Thymus (tissue), 11 donors: ENCODE data around the gene NUDT22. TPM values are rescaled to one million over a fixed set of nuclear protein-coding genes. Genes with fewer than 3 reads are reported as not detected.

Experiments
- DNase-seq, 9 donors: peaks; one replicate each; pipeline ENCODE4 v3.0.0-alpha.2; 2013; ENCODE audit warnings: low spot score in 9 of 9, low read depth in 6 of 9, missing footprints in 1 of 9
- H3K27ac ChIP-seq, 2 donors: one replicate each; pipeline ENCODE4 v1.5.1; 2013; ENCODE audit warnings: control low read depth in 1 of 2, low read depth in 1 of 2, low read length in 1 of 2, mild to moderate bottlenecking in 1 of 2, moderate library complexity in 1 of 2
- H3K27me3 ChIP-seq, 2 donors: one replicate each; pipeline ENCODE4 v1.5.1; 2013; ENCODE audit warnings: low read length in 1 of 2; ENCODE audit not compliant: control insufficient read depth in 2 of 2, insufficient read depth in 1 of 2
- H3K36me3 ChIP-seq, 2 donors: one replicate each; pipeline ENCODE4 v1.5.1; 2013; ENCODE audit warnings: low read length in 1 of 2, mild to moderate bottlenecking in 1 of 2, moderate library complexity in 1 of 2; ENCODE audit not compliant: control insufficient read depth in 2 of 2, insufficient read depth in 2 of 2
- H3K4me1 ChIP-seq, 2 donors: one replicate each; pipeline ENCODE4 v1.5.1; 2013; ENCODE audit warnings: low read length in 2 of 2; ENCODE audit not compliant: control insufficient read depth in 2 of 2, insufficient read depth in 2 of 2
- H3K4me3 ChIP-seq, 2 donors: one replicate each; pipeline ENCODE4 v1.5.1; 2013; ENCODE audit warnings: low read length in 2 of 2, control low read depth in 1 of 2, mild to moderate bottlenecking in 1 of 2
- H3K9me3 ChIP-seq, 2 donors: one replicate each; pipeline ENCODE4 v1.5.1; 2013; ENCODE audit warnings: low read length in 1 of 2, mild to moderate bottlenecking in 1 of 2; ENCODE audit not compliant: control insufficient read depth in 2 of 2, insufficient read depth in 1 of 2
- WGBS: extraction: QIAGEN DNeasy Blood & Tissue Kit; methylation state at CpG from one replicate; pipeline ENCODE4 v1.1.7; 2013; 5-methylcytosine and 5-hydroxymethylcytosine counted together
- polyA plus RNA-seq: library from polyadenylated mRNA; stranded (reverse); fragments of 200-250 nt; gene quantifications from one replicate; pipeline ENCODE4 v1.2.3, GENCODE V29; 2013
- total RNA-seq: library from RNA; stranded (reverse); fragments of 120-200 nt; gene quantifications from one replicate; pipeline ENCODE4 v1.2.4, GENCODE V29; 2013
- donor health status: healthy.

Gene NUDT22
- total and polyA plus RNA-seq, 2 donors, result 48.7 to 93.2 TPM

GRCh38 chr11:64261556-64262080 lies 35.5 kb downstream of the NUDT22 start:
- Histone ChIP-seq H3K27ac (no peak overlapping the region), H3K4me3 (no peak overlapping the region), H3K36me3 (peaks cover 30 to 36% of the 10 kb centered on the region in 2 donors), H3K27me3 (no peaks in the 10 kb centered on the region), H3K4me1 (no peaks in the 10 kb centered on the region), H3K9me3 (peaks cover 0 to 1% of the 10 kb centered on the region in 2 donors)
- 98% methylated on average over 18 of the region's 18 CpGs for WGBS
- DNase-seq, result no peak

DNA sequence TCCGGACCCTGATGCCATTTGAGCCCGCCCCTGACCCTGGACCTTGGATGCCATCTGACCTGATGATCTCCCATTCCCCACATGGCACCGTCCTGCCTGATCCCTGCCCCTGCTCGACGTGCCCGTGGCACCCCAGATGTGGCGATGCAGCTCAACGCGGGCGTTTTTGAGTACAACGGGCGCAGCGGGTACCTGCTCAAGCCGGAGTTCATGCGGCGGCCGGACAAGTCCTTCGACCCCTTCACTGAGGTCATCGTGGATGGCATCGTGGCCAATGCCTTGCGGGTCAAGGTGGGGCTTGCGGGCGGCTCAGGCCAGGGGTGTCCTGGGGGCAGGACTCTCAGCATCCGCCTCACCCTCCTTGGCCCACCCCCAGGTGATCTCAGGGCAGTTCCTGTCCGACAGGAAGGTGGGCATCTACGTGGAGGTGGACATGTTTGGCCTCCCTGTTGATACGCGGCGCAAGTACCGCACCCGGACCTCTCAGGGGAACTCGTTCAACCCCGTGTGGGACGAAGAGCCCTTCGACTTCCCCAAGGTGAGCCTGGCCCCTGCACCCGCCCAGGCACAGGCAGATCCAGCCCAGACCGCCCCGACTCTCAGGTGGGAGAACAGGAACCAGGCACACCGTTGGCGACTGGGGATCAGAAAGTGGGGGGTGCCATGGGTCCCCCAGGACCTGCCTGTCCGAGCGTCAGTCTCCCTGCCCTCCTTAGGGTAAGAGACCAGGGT lies 36.4 kb downstream of the NUDT22 start:
- H3K27me3 ChIP-seq, result no peaks in the 10 kb centered on the region
- peaks cover 30 to 35% of the 10 kb centered on the region in 2 donors for H3K36me3 ChIP-seq
- H3K9me3 ChIP-seq, result peaks cover 0 to 1% of the 10 kb centered on the region in 2 donors
- no peaks in the 10 kb centered on the region for H3K4me1 ChIP-seq
- WGBS, result 98% methylated on average over 42 of the region's 42 CpGs
- no peak overlapping the region for H3K4me3 ChIP-seq
- H3K27ac ChIP-seq, result no peak overlapping the region
- DNase-seq, result no peak

GRCh38 chr11:64263021-64263946 lies 37.2 kb downstream of the NUDT22 start:
- DNase-seq, result no peak
- Histone ChIP-seq H3K36me3 (peaks cover 30 to 34% of the 10 kb centered on the region in 2 donors), H3K4me3 (no peak overlapping the region), H3K9me3 (peaks cover 0 to 1% of the 10 kb centered on the region in 2 donors), H3K4me1 (peaks cover 2 to 8% of the 10 kb centered on the region in 2 donors), H3K27ac (no peak overlapping the region), H3K27me3 (no peaks in the 10 kb centered on the region)
- WGBS, result 95% methylated on average over 29 of the region's 29 CpGs

- DNase-seq, result no peak
- Histone ChIP-seq H3K4me3 (no peak overlapping the region), H3K27me3 (no peaks in the 10 kb centered on the region), H3K4me1 (peaks cover 7 to 14% of the 10 kb centered on the region in 2 donors), H3K36me3 (peaks cover 24 to 30% of the 10 kb centered on the region in 2 donors), H3K9me3 (peaks cover 0 to 1% of the 10 kb centered on the region in 2 donors), H3K27ac (no peak overlapping the region)
- WGBS, result 98% methylated on average over 8 of the region's 8 CpGs
Observed at GRCh38 chr11:64263947-64264317, 37.9 kb downstream of the NUDT22 start.

GRCh38 chr11:64264371-64264852 lies 38.3 kb downstream of the NUDT22 start:
- H3K9me3 ChIP-seq, result peaks cover 0 to 1% of the 10 kb centered on the region in 2 donors
- no peak overlapping the region for H3K4me3 ChIP-seq
- 98% methylated on average over 10 of the region's 10 CpGs for WGBS
- H3K27me3 ChIP-seq, result no peaks in the 10 kb centered on the region
- DNase-seq, result no peak
- H3K36me3 ChIP-seq, result peaks cover 20 to 25% of the 10 kb centered on the region in 2 donors
- peaks cover 9 to 18% of the 10 kb centered on the region in 2 donors for H3K4me1 ChIP-seq
- no peak overlapping the region for H3K27ac ChIP-seq

- no peak for DNase-seq
- 96% methylated on average over 35 of the region's 35 CpGs for WGBS
- H3K4me3 ChIP-seq, result no peak overlapping the region
- no peak overlapping the region for H3K27ac ChIP-seq
- peaks cover 9 to 21% of the 10 kb centered on the region in 2 donors for H3K4me1 ChIP-seq
- no peaks in the 10 kb centered on the region for H3K27me3 ChIP-seq
- peaks cover 0 to 5% of the 10 kb centered on the region in 2 donors for H3K9me3 ChIP-seq
- peaks cover 16 to 23% of the 10 kb centered on the region in 2 donors for H3K36me3 ChIP-seq
Observed at GRCh38 chr11:64265176-64266160, 39.4 kb downstream of the NUDT22 start.

DNA sequence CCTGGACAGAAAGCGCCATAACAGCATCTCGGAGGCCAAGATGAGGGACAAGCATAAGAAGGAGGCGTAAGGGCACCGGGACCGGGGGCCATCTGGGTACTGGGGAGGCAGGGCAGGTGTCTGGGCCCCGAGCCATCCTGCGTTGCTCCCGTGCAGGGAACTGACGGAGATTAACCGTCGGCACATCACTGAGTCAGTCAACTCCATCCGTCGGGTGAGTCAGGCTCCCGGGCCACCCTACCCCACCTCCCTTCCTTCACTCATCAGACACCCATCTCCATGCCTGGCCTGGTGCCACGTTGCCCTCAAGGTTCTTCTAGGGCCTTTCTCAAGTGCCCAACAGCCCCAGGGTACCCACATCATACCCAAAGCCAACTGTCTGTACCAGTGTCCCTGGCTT lies 40.3 kb downstream of the NUDT22 start:
- 97% methylated on average over 15 of the region's 15 CpGs for WGBS

GRCh38 chr11:64267207-64267945 lies 41.3 kb downstream of the NUDT22 start:
- peaks cover 9 to 32% of the 10 kb centered on the region in 2 donors for H3K4me1 ChIP-seq
- DNase-seq, result no peak
- no peak overlapping the region for H3K4me3 ChIP-seq

More for the DNA sequence above, 40.3 kb downstream of the NUDT22 start:
- Histone ChIP-seq H3K36me3 (peaks cover 16 to 20% of the 10 kb centered on the region in 2 donors), H3K9me3 (peaks cover 0 to 5% of the 10 kb centered on the region in 2 donors), H3K27me3 (no peaks in the 10 kb centered on the region), H3K27ac (no peak overlapping the region), H3K4me3 (no peak overlapping the region), H3K4me1 (peaks cover 9 to 24% of the 10 kb centered on the region in 2 donors)
- DNase-seq, result no peak

More at GRCh38 chr11:64267207-64267945, 41.3 kb downstream of the NUDT22 start:
- peaks cover 0 to 5% of the 10 kb centered on the region in 2 donors for H3K9me3 ChIP-seq
- H3K36me3 ChIP-seq, result peaks cover 13 to 17% of the 10 kb centered on the region in 2 donors
- 92% methylated on average over 27 of the region's 27 CpGs for WGBS
- no peaks in the 10 kb centered on the region for H3K27me3 ChIP-seq
- no peak overlapping the region for H3K27ac ChIP-seq
